SKM-1 treated with dmso at 0.1 percent for 144 hours (cell line): ENCODE data around the gene OSBPL10.

Source experiments
- DNase-seq: peaks from one replicate; lab custom pipeline; 2025; ENCODE audit not compliant: unreplicated experiment; lab: John Stamatoyannopoulos, UW

Gene OSBPL10

GRCh38 chr3:31779514-31779913 is 201.5 kb downstream of the OSBPL10 start:
- DNase-seq, result no peak

DNA sequence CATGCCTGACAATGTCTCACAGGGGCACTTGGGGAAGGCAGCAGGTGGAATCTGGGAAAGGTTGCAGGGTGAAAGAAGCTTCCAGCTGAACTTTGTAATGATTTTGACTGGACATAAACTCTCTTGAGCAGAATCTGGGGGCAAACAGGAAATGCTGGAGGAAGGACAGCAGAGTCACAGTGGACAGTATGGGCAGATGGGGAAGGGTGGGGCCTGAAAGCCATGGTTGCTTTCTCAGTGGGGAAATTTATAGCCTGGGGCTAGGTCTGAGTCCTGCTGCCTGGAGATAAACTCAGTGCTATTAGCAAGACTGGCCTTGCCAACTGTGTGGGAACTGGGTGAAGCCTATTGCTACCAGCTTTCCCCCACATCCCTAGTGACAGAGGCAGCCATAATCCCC is 203.2 kb downstream of the OSBPL10 start:
- DNase-seq, result no peak

DNA sequence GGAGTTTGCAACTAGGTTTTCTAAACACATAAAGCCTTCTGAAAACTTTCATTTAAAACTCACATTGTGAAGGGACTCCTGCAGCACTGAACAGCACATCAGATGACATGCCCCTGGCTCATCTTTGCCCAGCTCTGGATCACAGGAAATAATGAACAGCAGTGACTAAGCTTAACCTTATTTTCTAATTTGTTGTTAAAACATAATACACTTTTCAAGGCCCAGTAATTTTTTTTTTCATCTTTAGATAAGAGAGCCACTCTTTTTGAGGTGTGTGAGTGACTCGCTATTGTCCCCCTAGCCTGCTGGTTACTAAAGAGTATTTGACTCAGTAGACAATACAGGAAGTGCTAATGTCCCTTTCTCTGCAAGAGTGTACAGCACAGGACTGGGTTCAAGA is 204.0 kb downstream of the OSBPL10 start:
- DNase-seq, result no peak

DNA sequence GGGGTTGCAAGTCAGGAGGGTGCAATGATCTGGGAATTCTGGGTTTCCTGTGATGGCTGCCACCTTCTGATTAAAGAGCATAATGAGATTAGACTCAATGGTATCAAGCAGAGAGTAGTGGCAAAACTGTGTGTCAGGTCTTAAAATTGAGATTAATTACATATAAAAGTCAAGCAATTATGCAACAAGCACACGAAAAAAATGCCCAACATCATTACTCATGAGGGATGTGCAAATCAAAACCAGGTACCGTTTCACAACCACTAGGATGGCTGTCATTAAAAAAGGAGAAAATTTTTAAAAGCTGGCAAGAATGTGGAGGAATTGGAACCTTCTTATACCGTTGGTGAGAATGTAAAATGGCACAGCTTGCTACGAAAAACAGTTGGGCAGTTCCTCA is 205.0 kb downstream of the OSBPL10 start:
- no peak for DNase-seq

GRCh38 chr3:31775383-31775782 is 205.7 kb downstream of the OSBPL10 start:
- no peak for DNase-seq

DNA sequence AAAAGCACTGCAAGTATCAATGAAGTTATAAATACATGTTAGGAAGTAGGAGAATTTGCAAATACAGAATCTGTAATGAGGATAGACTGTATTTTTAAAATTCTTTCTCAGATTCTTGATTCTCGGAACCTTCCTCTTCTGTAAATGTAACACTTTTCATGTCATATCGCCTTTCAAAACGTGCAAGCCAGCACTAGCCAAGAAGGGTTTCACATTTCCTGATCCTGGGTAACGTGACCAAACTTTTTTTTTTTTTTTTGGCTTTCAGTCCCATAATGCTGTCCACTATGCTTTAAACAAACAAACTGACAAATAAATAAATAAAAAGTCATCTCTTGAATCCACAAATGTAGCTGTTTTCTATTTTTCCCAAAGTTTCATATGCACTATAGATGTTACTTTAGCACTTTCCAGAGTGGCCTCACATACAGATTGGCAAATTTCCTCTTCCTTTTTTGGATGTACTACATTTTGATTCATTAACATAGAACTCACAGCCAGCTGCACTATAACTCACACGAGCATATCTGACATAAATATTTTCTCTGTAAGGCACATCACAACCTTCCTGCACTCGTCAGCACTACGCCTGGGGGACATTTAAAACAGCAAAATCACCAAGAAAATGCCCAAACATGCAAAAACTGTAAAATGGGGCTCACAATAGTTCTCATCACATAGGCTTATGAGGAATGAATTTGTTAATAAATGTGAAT is 208.1 kb downstream of the OSBPL10 start:
- no peak for DNase-seq

DNA sequence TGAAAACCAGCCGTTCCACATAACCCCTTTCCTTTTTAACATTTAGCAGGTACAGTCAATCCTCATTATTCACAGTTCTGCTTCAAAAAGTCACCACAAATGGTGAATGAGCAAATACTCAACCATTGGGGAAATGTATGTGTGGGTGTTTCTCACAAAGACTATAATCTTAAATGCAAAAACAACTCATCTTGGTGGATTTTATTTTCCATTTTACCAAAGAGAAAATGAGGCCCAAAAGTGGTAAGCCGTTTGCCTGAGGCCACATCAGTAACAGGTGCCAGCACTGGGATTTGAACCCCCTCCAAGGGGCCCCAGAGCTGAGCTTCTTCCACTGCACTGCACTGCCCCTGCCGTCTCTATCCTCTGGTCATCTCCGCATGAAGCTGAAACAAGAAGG is 208.8 kb downstream of the OSBPL10 start:
- DNase-seq, result no peak

- DNase-seq, result no peak
These were observed 210.2 kb downstream of the OSBPL10 start for GRCh38 chr3:31770822-31771326.

DNA sequence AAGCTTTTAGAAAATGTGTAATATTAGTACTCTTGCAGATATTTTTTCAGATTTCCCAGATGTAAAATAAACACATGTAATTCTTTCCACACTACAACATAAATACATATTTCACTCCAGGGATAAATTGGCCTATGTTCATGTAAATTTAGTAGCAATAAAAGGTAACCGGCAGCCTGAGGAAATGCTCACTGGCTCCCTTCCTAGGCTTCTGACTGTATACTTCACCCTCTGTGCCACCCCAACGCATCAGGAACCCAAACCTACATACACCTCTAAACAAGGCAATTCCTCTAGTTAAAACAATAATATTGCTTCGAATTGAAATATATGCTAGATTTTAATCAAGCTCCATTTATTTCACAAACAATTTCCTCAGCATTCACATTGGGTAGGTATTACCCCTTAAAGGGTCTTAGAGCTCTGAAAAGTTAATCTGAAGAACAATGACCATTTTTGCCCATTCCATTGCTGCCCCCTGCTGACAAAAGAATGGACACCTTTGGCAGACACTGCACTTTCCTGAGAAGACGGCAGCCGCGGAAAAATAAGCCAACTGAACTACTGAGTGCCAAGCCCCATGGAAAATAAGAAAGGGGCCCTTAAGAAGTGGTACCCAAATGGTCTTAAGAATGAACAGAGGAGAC is 212.5 kb downstream of the OSBPL10 start:
- peak; percentile 25 for DNase-seq

GRCh38 chr3:31767920-31768319 is 213.1 kb downstream of the OSBPL10 start:
- no peak for DNase-seq

DNA sequence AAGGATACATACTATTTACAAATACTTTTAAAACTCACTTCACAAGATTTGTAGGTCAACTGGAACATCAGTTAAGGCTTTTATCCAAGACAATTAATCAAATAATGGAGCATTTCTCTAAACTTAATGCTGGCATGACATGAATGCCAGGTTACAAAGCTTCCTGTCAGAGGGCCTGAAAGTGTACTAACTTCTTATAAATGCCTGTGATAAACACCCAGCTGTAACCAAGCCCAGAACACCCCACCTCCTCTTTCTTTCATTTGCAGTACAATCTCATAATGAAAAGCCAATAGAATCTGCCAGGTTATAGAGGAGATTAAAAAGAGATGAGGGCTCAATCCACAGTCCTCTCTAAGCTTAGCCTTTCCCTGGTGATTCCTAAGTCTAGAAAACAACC is 214.4 kb downstream of the OSBPL10 start:
- DNase-seq, result no peak

GRCh38 chr3:31765871-31766270 is 215.2 kb downstream of the OSBPL10 start:
- no peak for DNase-seq

DNA sequence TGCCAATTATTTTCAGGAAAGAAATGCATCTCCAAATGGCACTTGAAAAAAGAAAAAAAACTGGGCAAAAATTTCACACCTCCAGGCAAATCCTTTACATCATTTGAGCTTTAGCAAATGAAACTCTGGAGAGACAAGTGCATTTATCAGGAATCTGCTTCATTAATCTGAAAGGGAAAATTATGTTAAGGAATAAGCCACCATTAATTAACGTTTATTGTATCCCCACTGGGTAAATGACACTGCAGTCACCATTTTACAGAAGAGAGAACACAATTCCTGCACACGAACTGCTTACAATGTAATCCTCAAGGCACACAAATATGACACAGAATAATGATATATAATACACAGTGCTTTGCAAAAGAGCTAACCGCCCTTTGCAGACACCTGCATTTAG is 217.3 kb downstream of the OSBPL10 start:
- no peak for DNase-seq

- DNase-seq, result no peak
These were observed 218.1 kb downstream of the OSBPL10 start for GRCh38 chr3:31762888-31763351.

DNA sequence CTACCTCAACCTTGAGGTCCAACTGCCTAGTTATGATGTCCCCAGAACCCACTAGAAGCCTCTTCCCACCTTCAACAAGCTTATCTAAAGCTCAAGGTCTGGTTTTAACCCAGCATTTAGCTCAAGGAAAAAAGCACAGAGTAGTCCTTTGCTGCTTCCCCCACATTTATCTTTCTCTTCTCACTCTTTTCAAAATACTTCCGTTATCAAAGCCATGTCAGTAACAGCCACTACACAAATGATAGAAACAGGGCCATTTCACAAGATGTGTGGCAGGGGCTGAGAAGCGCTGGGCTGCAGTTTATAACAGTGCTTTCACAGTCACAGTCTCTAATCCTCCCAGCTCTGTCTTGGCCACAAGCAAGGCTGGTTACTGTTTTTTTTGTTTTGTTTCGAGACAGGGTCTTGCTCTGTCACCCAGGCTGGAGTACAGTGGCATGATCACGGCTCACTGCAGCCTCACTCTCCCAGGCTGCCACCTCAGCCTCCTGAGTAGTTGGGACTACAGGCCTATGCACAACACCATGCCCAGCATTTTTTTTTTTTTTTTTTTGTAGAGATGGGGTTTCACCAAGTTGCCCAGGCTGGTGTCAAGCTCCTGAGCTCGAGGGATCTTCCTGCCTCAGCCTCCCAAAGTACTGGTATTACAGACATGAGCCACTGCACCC is 218.8 kb downstream of the OSBPL10 start:
- no peak for DNase-seq

GRCh38 chr3:31760654-31761053 is 220.4 kb downstream of the OSBPL10 start:
- DNase-seq, result no peak

DNA sequence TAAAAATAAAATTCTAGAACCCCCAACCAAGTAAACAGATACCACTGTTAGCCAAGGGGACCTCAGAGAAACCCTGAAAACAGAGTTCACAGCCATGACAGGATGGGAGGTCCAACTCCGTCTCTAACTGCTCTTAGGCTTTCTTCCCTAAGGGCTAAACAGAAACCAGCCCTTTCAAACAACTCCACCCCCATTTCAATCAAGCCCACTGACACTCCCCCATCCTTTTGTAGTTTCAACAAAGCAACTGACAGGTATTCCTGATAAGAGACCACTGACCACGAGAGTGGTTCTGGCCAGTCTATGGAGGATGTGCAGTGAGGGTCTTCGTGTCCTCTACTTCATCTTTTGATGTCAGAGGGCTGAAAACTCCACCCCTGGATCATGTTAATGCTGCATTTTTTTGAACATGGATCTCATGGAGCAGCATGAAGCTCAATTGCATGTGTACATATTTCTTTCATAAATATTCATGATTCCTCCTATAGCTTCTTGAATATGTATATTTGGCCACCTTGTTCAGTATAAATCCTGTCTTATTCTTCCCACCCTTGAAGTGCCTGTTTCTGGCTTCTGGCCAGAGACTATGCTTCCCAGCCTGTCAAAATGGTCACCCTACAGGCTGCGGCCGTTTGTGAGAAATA is 222.6 kb downstream of the OSBPL10 start:
- DNase-seq, result no peak

DNA sequence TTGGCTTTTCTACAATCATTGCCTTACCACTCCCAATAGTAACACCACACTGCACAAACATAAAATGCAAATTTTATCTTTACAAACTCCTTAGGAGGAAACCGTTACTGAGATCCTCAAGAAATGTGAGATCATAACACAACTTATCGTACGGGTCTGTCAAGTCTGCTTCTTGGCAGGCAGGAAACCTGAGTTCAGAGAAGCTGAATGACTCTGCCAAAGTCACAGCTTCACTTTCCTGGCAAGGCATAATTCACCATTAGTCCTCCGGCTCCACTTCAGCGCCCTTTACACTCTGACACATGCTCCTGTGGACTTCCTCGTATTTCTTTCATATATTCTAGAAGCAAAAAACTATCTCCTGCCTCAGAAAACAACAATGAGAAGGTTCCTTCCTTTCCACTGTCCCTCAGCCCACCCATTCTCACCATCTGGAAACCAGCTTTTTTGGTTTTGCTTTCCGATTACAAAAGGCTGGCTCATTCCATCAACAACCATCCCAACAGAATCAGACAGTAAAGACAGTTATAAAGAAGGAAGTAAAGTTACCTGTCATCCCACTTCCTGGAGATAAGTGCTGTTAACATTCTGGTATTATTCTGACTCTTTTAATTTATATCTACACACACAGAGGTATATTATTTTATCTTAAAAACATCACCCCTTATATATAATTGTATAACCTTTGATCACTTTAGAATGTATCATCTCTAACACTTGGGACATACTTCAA is 225.0 kb downstream of the OSBPL10 start:
- DNase-seq, result no peak

GRCh38 chr3:31754575-31755278 is 226.3 kb downstream of the OSBPL10 start:
- DNase-seq, result no peak

- DNase-seq, result no peak
These were observed 228.0 kb downstream of the OSBPL10 start for GRCh38 chr3:31753050-31753425.
